Amniotic epithelial cell (primary cell): Measurements from ENCODE around the gene SUPT6H.
"Not testable (repeated sequence)": the region's sequence is repeated elsewhere in the genome, so short reads cannot be mapped to it uniquely, and the experiment has no call there.

ENCODE experiments used
- DNase-seq: peaks from one replicate; pipeline ENCODE4 v3.0.0-alpha.2; 2010; ENCODE audit warnings: low read depth

Gene SUPT6H

GRCh38 chr17:28719021-28719433 is 57.0 kb downstream of the SUPT6H start:
- no peak for DNase-seq

DNA sequence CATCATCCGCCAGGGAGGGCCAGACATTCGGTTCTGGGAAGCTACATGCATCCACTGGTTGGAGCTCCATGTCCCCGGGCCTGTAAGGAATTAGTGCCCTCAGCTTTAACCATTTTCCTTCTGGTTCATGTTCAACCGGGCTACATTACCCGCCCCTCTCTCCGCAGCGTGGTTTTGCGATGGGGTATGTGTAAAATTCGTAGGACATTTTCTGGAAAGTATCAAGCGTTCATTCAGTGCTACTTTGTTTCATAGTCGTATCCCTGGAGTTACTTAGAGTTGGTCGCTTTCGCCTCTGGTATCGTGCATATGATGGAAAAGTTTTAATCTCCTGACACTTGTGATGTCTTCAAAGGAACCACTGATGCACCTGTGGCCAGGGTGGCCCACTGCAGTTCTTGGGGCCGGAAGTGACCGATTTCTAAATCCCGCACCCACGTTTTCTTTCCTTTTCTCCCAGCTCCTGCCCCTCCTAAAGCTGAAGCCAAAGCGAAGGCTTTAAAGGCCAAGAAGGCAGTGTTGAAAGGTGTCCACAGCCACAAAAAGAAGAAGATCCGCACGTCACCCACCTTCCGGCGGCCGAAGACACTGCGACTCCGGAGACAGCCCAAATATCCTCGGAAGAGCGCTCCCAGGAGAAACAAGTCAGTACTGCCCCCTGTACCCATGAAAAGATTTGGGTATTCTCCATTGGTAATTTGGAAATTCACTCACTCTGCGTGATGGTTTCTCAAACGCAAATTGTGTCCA is 58.4 kb downstream of the SUPT6H start:
- DNase-seq: no peak

DNA sequence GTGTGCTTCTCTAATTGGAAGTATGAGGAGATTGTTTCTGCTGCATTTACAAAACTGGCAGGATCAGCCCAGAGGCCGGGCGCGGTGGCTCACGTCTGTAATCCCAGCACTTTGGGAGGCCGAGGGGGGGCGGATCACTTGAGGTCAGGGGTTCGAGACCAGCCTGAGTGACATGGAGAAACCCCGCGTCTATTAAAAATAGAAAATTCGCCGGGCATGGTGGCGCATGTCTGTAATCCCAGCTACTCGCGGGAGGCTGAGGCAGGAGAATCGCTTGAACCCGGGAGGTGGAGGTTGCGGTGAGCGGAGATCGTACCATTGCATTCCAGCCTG is 59.0 kb downstream of the SUPT6H start:
- DNase-seq: not testable (repeated sequence)

DNA sequence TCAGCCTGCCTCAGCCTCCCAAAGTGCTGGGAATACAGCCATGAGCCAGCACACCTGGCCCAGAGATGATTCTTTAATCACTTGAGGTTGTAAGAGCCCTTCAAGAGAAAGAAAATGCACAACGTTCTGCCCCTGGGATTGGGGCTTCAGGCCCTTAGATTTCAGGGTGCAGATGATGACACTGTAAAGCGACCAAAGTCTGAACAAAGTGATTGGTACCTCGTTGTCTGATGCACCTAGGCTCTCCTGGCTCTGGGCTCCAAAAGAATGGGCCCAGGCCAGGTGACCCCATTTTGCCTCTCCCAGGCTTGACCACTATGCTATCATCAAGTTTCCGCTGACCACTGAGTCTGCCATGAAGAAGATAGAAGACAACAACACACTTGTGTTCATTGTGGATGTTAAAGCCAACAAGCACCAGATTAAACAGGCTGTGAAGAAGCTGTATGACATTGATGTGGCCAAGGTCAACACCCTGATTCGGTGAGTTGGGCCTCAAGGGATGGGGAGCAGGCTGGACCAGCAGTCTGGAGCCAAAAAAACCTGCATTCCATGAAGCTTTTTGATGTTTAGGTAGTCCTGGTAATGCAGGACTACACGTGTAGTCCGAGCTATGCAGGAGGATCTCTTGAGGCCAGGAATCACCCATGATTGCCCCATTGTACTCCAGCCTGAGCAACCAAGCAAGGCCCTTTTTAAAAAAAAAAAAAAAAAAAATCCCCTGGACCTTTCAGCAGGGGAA is 60.6 kb downstream of the SUPT6H start:
- no peak for DNase-seq

GRCh38 chr17:28723159-28723835 is 61.3 kb downstream of the SUPT6H start:
- no peak for DNase-seq

- not testable (repeated sequence) for DNase-seq
Observed at GRCh38 chr17:28723836-28724499, 62.0 kb downstream of the SUPT6H start.

DNA sequence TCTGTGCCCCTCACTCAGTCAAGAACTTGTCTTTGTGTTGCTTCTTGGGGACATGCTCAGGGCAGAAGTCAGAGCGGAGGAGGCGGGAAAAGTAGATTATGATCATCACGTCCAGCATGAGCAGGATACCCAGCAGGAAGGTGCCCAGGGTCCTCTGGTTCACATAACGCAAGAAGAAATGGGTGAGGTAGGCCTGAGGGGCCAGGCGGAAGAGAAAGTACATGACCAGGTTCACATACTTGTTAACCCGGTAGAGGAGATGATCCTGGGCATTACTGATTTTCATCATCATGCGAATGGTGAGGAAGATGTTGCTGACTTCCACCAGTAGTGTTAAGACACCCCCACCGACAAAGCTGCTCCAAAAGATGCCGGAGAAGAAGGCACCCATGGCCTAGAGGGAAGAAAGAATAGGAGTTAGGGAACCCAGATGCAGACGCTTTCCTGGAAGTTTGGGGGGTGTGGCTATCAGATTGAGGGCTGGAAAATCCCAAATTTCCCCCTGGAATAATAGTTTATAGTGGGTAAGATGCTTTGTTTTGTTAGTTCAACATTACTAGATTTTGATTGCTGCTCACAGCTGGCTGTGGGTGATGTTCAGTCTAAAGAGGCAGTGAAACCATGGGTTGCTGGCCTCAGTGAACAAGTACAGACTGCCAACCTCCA is 62.6 kb downstream of the SUPT6H start:
- no peak for DNase-seq

DNA sequence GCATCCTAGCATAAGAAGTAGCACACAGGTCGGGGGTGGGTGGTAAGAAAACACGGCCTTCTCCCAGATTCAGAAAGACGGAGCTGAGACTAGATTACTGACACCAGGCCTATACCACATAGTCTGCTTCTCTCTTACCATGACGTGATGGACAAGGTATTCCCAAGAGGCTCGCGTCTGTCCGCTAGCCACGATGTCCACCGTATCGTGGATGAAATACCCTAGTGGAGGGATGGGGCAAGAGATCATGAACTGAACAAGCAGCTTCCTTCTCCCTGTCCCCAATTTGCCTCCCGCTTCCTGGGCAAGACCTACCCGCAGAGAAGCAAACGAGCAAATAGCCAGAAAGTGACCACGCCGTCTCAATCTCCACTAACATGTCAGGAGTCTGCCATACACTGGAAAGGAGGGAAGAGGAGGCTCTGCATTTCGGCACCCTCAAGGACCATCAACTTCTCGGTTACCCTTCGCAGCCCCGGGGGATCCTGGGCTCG is 63.2 kb downstream of the SUPT6H start:
- peak; percentile 84 for DNase-seq

GRCh38 chr17:28725660-28726225 is 63.7 kb downstream of the SUPT6H start:
- peak; percentile 68 for DNase-seq

DNA sequence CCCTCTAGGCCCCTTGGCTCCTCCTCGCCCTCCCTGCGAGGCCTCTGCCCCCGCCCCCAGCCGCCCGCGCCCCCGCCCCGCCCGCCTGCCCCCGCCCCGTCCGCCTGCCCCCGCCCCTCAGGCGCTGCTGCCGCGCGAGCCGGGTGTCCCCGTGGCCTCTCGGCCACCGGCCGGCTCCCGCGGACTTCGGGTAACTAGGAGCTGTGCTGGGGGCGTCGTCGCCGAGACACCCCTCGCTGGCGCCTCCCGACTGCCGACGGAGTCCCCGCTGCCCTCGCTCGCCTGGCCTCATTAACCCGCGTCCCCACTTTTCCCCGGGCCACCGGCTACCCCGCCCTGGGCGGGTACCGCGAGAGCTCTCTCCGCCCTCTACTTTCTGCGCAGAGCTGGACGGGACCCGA is 64.2 kb downstream of the SUPT6H start, which contains the start of gene TLCD1:
TSS of gene TLCD1 (minus strand) at position 8 of the 401 bp plus-strand sequence. CDS start 136 bp downstream, outside the sequence.
- DNase-seq: no peak

DNA sequence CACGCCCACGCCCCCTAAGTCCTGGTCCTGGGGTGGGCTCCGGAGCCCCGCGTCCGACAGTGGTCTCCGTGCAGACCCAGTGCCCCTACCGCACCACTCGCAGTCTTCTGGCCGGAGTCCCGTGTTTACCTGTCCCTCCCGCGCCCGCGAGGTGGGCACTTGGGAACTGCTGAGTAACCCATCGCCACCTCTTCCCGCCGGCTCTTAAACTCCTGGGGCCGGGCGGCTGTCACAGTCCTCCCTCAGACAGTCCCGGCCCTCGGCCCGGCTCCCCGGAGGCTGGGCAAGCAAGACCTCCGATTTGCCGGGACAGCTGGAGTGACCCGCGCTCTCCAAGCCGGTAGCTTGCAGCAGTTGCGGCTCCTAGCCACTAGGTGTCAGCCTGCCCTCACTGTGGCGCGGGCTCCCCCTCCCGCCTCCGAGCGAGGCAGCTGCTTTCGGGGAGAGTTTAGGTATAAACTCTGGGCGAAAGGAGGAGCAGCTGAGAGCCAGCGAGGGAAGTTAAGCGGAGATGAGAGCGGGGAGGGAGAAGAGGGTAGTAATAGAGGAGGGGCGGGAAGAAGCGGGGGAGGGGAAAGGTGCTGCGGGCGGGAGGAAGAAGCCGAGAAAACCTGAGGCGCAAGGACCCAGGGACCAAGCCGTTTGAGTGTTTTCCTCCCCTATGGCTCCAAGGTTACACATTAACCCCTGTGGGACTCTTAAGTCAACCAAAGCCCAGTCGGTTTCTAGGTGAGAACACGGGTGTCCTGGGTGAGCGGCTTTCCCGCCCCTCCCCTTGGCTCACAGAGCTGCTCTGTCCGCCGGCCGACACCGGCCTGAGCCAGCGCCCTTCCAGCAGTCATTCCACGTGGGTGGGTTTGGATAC is 64.9 kb downstream of the SUPT6H start:
- DNase-seq: peak; percentile 88

DNA sequence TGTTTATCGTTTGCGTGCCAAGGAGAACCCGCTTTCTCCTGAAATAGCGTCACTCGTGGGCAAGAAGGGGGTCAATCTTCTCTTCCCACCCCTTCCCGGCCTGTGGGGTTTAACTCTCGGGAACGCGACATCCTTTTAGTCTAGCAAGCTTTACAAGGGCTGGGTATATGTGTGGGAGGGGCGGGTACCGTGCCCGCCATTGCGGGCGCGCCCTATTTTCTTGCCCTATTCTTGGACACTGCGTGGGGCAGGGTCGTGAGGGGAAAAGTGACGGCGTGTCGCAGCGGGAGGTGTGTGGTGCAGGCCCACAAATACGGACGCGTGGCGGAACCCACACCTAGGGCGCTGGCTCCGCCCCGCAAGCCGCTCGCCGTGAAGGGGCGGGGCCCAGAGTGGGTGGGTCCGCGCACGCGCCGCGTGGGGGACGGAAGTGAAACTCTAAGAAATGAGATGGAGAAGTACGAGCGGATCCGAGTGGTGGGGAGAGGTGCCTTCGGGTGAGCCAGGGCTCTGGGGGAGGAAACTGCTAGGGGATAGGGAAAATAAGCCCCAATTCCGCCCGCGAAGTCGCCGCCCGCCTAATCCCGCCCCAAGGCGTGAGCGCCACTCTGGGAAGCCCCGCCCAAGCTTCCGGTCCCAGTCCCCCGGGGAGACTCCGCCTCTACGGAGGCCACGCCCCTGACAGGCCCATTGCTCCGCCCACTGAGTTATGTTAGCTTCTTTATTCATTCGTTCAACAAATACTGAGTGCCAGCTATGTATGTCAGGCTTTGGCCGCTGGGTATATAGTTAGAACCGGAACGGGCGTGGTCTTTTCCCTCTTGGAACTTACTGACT is 66.6 kb downstream of the SUPT6H start, which contains the start of gene NEK8:
TSS of gene NEK8 (plus strand) at position 425 of the 837 bp plus-strand sequence. CDS start at position 451, 26 bp downstream.
- DNase-seq: peak; percentile 87

- no peak for DNase-seq
Observed at GRCh38 chr17:28729950-28730330, 67.9 kb downstream of the SUPT6H start.

DNA sequence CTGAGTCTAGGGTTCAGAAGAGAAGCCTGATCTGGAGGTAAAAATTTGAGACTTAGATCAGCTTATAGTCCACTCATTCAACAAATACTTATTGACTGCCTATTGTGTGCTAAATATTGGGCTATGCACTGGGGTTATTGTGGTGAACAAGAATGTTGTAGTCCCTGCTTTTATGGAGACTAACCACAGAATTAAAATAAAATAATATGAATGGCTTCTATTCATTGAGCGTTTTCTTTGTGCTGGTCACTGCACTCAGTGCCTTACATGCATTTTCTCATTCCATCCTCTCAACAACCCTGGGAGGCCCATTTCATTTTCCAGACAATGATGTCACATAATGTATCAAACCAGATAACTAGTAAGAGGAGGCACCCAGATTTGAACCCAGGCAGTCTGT is 71.3 kb downstream of the SUPT6H start:
- DNase-seq: no peak

DNA sequence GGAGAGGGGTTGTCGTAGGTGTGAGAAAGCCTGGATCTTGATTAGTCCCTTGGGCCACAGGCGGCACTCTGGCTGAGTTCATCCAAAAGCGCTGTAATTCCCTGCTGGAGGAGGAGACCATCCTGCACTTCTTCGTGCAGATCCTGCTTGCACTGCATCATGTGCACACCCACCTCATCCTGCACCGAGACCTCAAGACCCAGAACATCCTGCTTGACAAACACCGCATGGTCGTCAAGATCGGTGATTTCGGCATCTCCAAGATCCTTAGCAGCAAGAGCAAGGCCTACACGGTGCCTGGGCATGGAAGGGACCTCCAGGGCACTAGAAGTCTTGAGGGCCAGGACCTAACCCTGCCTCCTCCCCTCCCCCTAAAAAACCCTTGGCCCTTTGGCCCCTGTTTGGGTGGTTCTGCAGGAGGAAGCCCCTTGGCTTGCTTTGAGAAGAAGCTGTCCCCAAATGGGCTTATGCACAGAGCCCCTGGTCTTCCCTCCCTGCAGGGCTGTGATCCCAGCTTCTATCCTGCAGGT is 72.8 kb downstream of the SUPT6H start:
- DNase-seq: no peak

- no peak for DNase-seq
Observed at GRCh38 chr17:28735242-28735722, 73.3 kb downstream of the SUPT6H start.

GRCh38 chr17:28735913-28736769 is 74.1 kb downstream of the SUPT6H start:
- not testable (repeated sequence) for DNase-seq

GRCh38 chr17:28737316-28737715 is 75.3 kb downstream of the SUPT6H start:
- no peak for DNase-seq
